Natural killer cell (primary cell): ENCODE data around the gene NRXN3. TPM values are rescaled to one million over a fixed set of nuclear protein-coding genes. Genes with fewer than 3 reads are reported as not detected.

Experiments
- ATAC-seq, 3 donors: fragments of 150-1000 bp in 2 of 3; fragments of 200-7000 bp in 1 of 3; cut with Tn5 transposase; 1 replicate in 1 of 3; 2 replicates in 2 of 3; pipeline ENCODE4 v1.10.0; 2021; ENCODE audit warnings: mild to moderate bottlenecking in 2 of 3, moderate library complexity in 2 of 3
- DNase-seq, 2 donors: peaks; one replicate each; pipeline versions ENCODE4 v3.0.0 to v3.0.0-alpha.2; 2013 to 2021; ENCODE audit warnings: mixed read lengths in 1 of 2
- H3K27ac ChIP-seq: one replicate; pipeline ENCODE4 v1.5.1; 2013; ENCODE audit warnings: mild to moderate bottlenecking, low read length
- H3K27me3 ChIP-seq: one replicate; pipeline ENCODE4 v1.6.1; 2013; ENCODE audit warnings: low read length; ENCODE audit not compliant: control insufficient read depth, insufficient read depth
- H3K36me3 ChIP-seq: one replicate; pipeline ENCODE4 v1.6.1; 2013; ENCODE audit warnings: low read length; ENCODE audit not compliant: control insufficient read depth, insufficient read depth
- H3K4me1 ChIP-seq: one replicate; pipeline ENCODE4 v1.6.1; 2013; ENCODE audit warnings: low read length; ENCODE audit not compliant: control insufficient read depth, insufficient read depth
- H3K4me3 ChIP-seq: one replicate; pipeline ENCODE4 v1.5.1; 2013; ENCODE audit warnings: low read length
- H3K9me3 ChIP-seq: one replicate; pipeline ENCODE4 v1.6.1; 2013; ENCODE audit warnings: low read length; ENCODE audit not compliant: control insufficient read depth, insufficient read depth
- H3K27ac Mint-ChIP-seq, 2 donors: one replicate each; pipeline ENCODE4 v1.8.0; 2022; ENCODE audit warnings: mild to moderate bottlenecking in 2 of 2, mixed read lengths in 2 of 2, moderate library complexity in 1 of 2
- H3K27me3 Mint-ChIP-seq, 2 donors: one replicate each; pipeline ENCODE4 v1.8.0; 2022; ENCODE audit warnings: low read depth in 2 of 2, mixed read lengths in 2 of 2
- H3K36me3 Mint-ChIP-seq: one replicate; pipeline ENCODE4 v1.8.0; 2022; ENCODE audit warnings: mixed read lengths
- H3K4me1 Mint-ChIP-seq, 2 donors: one replicate each; pipeline ENCODE4 v1.8.0; 2022; ENCODE audit warnings: mixed read lengths in 2 of 2
- H3K4me3 Mint-ChIP-seq: one replicate; pipeline ENCODE4 v1.8.0; 2022; ENCODE audit warnings: mild to moderate bottlenecking, moderate library complexity, mixed read lengths
- H3K9me3 Mint-ChIP-seq, 2 donors: one replicate each; pipeline ENCODE4 v1.8.0; 2022; ENCODE audit warnings: mixed read lengths in 2 of 2
- CTCF ChIP-seq: fragments of 200-600 bp; IDR thresholded peaks from one replicate; pipeline ENCODE4 v1.8.0; 2022; ENCODE audit warnings: antibody characterized with exemption
- WGBS: methylation state at CpG from one replicate; pipeline ENCODE4 v1.1.7; 2013; ENCODE audit warnings: missing lambda C conversion rate; ENCODE audit not compliant: insufficient coverage; 5-methylcytosine and 5-hydroxymethylcytosine counted together
- intact Hi-C: fragments of 100-400 bp; cut with micrococcal nuclease; formaldehyde crosslinking; loops from one replicate; pipeline ENCODE4 v1.14.2; 2022
- total RNA-seq, 4 donors: library from RNA; stranded (reverse); fragments of 120-200 nt in 1 of 4; gene quantifications; one replicate each; pipeline versions ENCODE4 v1.2.3 to v1.2.4, GENCODE V29; 2013 to 2022

The NRXN3 gene
- total RNA-seq, 3 donors from 2014 or later (not counting 1 experiment from before 2014, with no cell fraction given), result not detected

- 30% methylated on average over 11 of the region's 12 CpGs for WGBS
- no peak overlapping the region for H3K27ac Mint-ChIP-seq
- H3K36me3 ChIP-seq, result no peaks in the 10 kb centered on the region
- peaks cover 27 to 47% of the 10 kb centered on the region in 2 donors for H3K27me3 Mint-ChIP-seq
- TF ChIP-seq CTCF, result no peak
- H3K4me3 Mint-ChIP-seq, result no peak overlapping the region
- no peaks in the 10 kb centered on the region for H3K4me1 ChIP-seq
- no peaks in the 10 kb centered on the region for H3K27me3 ChIP-seq
- no peaks in the 10 kb centered on the region for H3K4me1 Mint-ChIP-seq
- no peak overlapping the region for H3K27ac ChIP-seq
- intact Hi-C loops, result no loop called here
- no peak overlapping the region for H3K4me3 ChIP-seq
- no peak for ATAC-seq
- no peaks in the 10 kb centered on the region for H3K9me3 ChIP-seq
- no peaks in the 10 kb centered on the region for H3K36me3 Mint-ChIP-seq
- no peaks in the 10 kb centered on the region for H3K9me3 Mint-ChIP-seq
- DNase-seq, result no peak
Measured at GRCh38 chr14:78319887-78320635, 149.9 kb downstream of the NRXN3 start.

GRCh38 chr14:78324353-78324752 lies 154.2 kb downstream of the NRXN3 start:
- no CpG with 5 or more reads among the region's 1 CpG for WGBS
- H3K4me3 ChIP-seq, result no peak overlapping the region
- no peaks in the 10 kb centered on the region for H3K4me1 Mint-ChIP-seq
- no peak for TF ChIP-seq CTCF
- no peaks in the 10 kb centered on the region for H3K4me1 ChIP-seq
- H3K36me3 Mint-ChIP-seq, result no peaks in the 10 kb centered on the region
- H3K4me3 Mint-ChIP-seq, result no peak overlapping the region
- peaks cover 23 to 49% of the 10 kb centered on the region in 2 donors for H3K27me3 Mint-ChIP-seq
- ATAC-seq (no peak), DNase-seq (no peak)
- no peaks in the 10 kb centered on the region for H3K27me3 ChIP-seq
- no peak overlapping the region for H3K27ac ChIP-seq
- H3K9me3 Mint-ChIP-seq, result no peaks in the 10 kb centered on the region
- H3K9me3 ChIP-seq, result no peaks in the 10 kb centered on the region
- H3K27ac Mint-ChIP-seq, result no peak overlapping the region
- intact Hi-C loops, result no loop called here
- no peaks in the 10 kb centered on the region for H3K36me3 ChIP-seq

GRCh38 chr14:78325911-78326310 lies 155.7 kb downstream of the NRXN3 start:
- TF ChIP-seq CTCF, result no peak
- intact Hi-C loops, result no loop called here
- no peaks in the 10 kb centered on the region for H3K4me1 ChIP-seq
- no peak overlapping the region for H3K4me3 ChIP-seq
- no peaks in the 10 kb centered on the region for H3K36me3 ChIP-seq
- DNase-seq (no peak), ATAC-seq (no peak)
- Mint-ChIP-seq H3K27ac (no peak overlapping the region), H3K36me3 (no peaks in the 10 kb centered on the region), H3K4me1 (no peaks in the 10 kb centered on the region), H3K27me3 (peaks cover 21 to 38% of the 10 kb centered on the region in 2 donors), H3K9me3 (no peaks in the 10 kb centered on the region), H3K4me3 (no peak overlapping the region)
- no peak overlapping the region for H3K27ac ChIP-seq
- 72% methylated on average over 1 of the region's 2 CpGs for WGBS
- H3K27me3 ChIP-seq, result no peaks in the 10 kb centered on the region
- H3K9me3 ChIP-seq, result no peaks in the 10 kb centered on the region
